Measurements from ENCODE around the gene METTL9. TPM values are rescaled to one million over a fixed set of nuclear protein-coding genes. Genes with fewer than 3 reads are reported as not detected.

METTL9 gene
- total and polyA plus RNA-seq, 2 of the 13 experiments (the other 11 are each of a cell fraction or from before 2014, with no cell fraction given): 123 to 204 TPM

DNA sequence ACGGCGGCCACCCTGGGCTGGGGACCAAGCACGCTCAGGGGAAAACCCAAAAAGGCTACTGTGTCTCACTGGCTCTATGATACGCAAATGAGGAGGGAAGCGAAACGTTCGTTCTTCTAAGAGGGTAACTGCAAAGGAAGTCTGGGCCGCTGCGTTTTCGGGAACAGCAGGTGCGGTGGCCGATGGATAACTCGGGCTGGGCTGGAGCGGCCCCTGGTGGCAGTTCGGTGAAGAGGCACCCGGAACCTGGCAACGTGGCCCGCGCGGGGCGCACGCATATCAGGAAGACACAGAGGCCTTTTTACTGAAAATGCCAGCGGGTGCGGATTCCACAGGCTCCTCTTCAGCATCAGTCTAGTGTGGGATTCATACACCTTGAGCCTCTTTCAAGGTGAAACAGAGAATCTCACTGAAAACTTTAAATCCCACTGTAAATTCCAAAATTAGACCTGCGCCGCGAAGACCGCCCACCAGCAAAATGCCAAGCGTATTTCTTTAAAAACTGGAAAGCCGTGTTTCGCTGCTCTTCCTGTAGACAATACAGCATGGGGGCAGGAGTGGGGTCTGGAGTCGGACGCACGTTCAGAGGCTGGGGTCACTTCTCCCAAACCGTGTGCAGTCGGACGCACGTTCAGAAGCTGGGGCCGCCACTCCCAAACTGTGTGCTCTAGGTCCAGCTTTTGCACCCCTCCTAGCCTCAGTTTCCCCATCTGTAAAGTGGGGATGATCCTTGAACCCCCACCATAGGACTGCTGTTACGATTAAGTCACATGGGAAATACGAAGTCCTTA is 44.4 kb upstream of the METTL9 start (continued):
- TF ChIP-seq, protein P1, sequence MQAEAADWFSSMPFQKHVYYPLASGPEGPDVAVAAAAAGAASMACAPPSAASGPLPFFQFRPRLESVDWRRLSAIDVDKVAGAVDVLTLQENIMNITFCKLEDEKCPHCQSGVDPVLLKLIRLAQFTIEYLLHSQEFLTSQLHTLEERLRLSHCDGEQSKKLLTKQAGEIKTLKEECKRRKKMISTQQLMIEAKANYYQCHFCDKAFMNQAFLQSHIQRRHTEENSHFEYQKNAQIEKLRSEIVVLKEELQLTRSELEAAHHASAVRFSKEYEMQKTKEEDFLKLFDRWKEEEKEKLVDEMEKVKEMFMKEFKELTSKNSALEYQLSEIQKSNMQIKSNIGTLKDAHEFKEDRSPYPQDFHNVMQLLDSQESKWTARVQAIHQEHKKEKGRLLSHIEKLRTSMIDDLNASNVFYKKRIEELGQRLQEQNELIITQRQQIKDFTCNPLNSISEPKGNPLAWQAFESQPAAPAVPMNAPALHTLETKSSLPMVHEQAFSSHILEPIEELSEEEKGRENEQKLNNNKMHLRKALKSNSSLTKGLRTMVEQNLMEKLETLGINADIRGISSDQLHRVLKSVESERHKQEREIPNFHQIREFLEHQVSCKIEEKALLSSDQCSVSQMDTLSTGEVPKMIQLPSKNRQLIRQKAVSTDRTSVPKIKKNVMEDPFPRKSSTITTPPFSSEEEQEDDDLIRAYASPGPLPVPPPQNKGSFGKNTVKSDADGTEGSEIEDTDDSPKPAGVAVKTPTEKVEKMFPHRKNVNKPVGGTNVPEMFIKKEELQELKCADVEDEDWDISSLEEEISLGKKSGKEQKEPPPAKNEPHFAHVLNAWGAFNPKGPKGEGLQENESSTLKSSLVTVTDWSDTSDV (CRISPR knock-in tag; IDR thresholded peaks at IDR 0.05): peak; percentile 92; the same call in 1 of the 2 replicates
- no peak for TF ChIP-seq HMGA1 (CRISPR knock-in tag; conservative IDR thresholded peaks at IDR 0.05)
- no peak for TF ChIP-seq HOXA7 (CRISPR knock-in tag; IDR thresholded peaks at IDR 0.05)
- no peak for TF ChIP-seq ZNF589 (CRISPR knock-in tag; conservative IDR thresholded peaks at IDR 0.05)
- TF ChIP-seq, protein P2, sequence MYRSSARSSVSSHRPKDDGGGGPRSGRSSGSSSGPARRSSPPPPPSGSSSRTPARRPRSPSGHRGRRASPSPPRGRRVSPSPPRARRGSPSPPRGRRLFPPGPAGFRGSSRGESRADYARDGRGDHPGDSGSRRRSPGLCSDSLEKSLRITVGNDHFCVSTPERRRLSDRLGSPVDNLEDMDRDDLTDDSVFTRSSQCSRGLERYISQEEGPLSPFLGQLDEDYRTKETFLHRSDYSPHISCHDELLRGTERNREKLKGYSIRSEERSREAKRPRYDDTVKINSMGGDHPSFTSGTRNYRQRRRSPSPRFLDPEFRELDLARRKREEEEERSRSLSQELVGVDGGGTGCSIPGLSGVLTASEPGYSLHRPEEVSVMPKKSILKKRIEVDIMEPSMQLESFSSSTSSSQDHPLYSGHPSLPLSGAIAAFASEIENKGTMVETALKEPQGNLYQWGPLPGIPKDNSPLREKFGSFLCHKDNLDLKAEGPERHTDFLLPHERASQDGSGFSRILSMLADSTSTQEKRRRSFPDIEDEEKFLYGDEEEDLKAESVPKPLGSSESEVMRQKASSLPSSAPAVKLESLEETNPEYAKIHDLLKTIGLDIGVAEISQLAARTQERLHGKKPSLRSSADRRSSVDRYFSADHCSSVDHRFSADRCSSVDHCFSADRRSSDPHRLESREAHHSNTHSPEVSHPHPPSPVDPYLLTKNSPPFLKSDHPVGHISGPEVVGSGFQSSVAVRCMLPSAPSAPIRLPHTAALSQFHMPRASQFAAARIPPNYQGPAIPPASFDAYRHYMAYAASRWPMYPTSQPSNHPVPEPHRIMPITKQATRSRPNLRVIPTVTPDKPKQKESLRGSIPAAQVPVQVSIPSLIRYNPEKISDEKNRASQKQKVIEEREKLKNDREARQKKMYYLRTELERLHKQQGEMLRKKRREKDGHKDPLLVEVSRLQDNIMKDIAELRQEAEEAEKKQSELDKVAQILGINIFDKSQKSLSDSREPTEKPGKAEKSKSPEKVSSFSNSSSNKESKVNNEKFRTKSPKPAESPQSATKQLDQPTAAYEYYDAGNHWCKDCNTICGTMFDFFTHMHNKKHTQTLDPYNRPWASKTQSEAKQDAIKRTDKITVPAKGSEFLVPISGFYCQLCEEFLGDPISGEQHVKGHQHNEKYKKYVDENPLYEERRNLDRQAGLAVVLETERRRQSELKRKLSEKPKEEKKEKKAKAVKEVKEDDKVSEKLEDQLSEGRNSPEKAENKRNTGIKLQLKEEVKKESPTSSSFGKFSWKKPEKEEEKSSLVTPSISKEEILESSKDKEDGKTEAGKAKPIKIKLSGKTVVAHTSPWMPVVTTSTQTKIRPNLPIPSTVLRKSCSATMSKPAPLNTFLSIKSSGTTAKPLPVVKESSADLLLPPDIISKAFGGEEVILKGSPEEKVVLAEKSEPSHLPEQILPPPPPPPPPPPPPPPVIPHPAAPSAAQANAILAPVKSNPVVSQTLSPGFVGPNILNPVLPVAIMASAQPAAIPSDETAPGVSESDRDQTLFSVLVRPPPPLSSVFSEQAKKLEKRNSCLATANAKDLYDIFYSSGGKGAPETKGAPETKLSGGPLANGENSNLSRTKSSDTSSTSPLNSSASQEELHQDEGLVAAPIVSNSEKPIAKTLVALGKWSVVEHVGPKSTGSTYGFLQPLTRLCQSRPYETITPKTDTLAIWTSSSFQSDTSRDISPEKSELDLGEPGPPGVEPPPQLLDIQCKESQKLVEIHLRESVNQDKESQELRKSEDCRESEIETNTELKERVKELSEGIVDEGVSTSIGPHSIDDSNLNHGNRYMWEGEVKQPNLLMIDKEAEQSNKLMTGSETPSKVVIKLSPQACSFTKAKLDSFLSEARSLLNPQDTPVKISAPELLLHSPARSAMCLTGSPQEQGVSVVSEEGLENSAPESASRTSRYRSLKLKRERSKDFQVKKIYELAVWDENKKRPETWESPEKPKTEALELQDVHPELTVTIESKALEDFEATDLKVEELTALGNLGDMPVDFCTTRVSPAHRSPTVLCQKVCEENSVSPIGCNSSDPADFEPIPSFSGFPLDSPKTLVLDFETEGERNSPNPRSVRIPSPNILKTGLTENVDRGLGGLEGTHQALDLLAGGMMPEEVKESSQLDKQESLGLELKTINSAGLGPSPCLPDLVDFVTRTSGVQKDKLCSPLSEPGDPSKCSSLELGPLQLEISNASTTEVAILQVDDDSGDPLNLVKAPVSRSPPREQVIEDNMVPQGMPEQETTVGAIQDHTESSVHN (CRISPR knock-in tag; IDR thresholded peaks at IDR 0.05): peak; percentile 92; the same call in 1 of the 2 replicates
- TF ChIP-seq ZNF879 (CRISPR knock-in tag; IDR thresholded peaks at IDR 0.05): no peak
- no peak for TF ChIP-seq RORA (CRISPR knock-in tag; IDR thresholded peaks at IDR 0.05)
- TF ChIP-seq, protein P3, sequence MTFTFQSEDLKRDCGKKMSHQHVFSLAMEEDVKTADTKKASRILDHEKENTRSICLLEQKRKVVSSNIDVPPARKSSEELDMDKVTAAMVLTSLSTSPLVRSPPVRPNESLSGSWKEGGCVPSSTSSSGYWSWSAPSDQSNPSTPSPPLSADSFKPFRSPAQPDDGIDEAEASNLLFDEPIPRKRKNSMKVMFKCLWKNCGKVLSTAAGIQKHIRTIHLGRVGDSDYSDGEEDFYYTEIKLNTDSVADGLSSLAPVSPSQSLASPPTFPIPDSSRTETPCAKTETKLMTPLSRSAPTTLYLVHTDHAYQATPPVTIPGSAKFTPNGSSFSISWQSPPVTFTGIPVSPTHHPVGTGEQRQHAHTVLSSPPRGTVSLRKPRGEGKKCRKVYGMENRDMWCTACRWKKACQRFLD (CRISPR knock-in tag; IDR thresholded peaks at IDR 0.05; ENCODE audit: borderline replicate concordance): peak; percentile 98; the same call in 1 of the 2 replicates
- TF ChIP-seq ZNF496 (CRISPR knock-in tag; IDR thresholded peaks at IDR 0.05; ENCODE audit: insufficient replicate concordance): no peak
- TF ChIP-seq ZSCAN22 (CRISPR knock-in tag; IDR thresholded peaks at IDR 0.05): peak; percentile 28; the same call in 1 of the 2 replicates
- peak; percentile 70 for TF ChIP-seq SRSF1 (optimal IDR thresholded peaks at IDR 0.05; ENCODE audit: low read depth, low read length)
- TF ChIP-seq, protein P4, sequence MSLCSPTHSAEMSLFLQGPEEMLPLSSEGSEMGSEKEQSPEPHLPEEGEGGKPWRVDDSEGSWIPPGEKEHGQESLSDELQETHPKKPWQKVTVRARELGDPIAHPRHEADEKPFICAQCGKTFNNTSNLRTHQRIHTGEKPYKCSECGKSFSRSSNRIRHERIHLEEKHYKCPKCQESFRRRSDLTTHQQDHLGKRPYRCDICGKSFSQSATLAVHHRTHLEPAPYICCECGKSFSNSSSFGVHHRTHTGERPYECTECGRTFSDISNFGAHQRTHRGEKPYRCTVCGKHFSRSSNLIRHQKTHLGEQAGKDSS (CRISPR knock-in tag; IDR thresholded peaks at IDR 0.05; ENCODE audit: borderline replicate concordance, low read depth): peak; percentile 98
- TF ChIP-seq ZFP37 (CRISPR knock-in tag; IDR thresholded peaks at IDR 0.05; ENCODE audit: borderline replicate concordance): 0 out of 2 replicates have a peak, but pooled peaks have one; percentile 80

All from HepG2 (cell line).